Kidney (tissue), 14 donors: ENCODE results near the gene TAS2R7. TPM values are rescaled to one million over a fixed set of nuclear protein-coding genes. Genes with fewer than 3 reads are reported as not detected.

Experiments used
- DNase-seq, 5 donors: peaks; one replicate each; pipeline ENCODE4 v3.0.0-alpha.2; 2013 to 2020
- FAIRE-seq: peaks from 2 replicates; lab custom pipeline; 2012; peaks lifted over from hg19 to GRCh38; lab: Jason Lieb, UNC
- H3K27ac ChIP-seq, 2 donors: one replicate each; pipeline ENCODE4 v1.7.0; 2013; ENCODE audit warnings: low read depth in 2 of 2, low read length in 2 of 2, inconsistent platforms in 1 of 2
- H3K27me3 ChIP-seq: one replicate; pipeline ENCODE4 v1.7.1; 2013; ENCODE audit warnings: low read length, inconsistent platforms; ENCODE audit not compliant: control insufficient read depth, insufficient read depth
- H3K36me3 ChIP-seq, 3 donors: one replicate each; pipeline versions ENCODE4 v1.7.0 to v1.7.1; 2013; ENCODE audit warnings: low read length in 3 of 3, control low read depth in 1 of 3, inconsistent platforms in 1 of 3; ENCODE audit not compliant: insufficient read depth in 3 of 3, control insufficient read depth in 2 of 3
- H3K4me1 ChIP-seq, 3 donors: one replicate each; pipeline versions ENCODE4 v1.7.0 to v1.7.1; 2013; ENCODE audit warnings: low read length in 3 of 3, inconsistent platforms in 1 of 3, low read depth in 1 of 3; ENCODE audit not compliant: control insufficient read depth in 2 of 3, insufficient read depth in 2 of 3
- H3K4me3 ChIP-seq, 3 donors: one replicate each; pipeline versions ENCODE4 v1.7.0 to v1.8.1; 2013; ENCODE audit warnings: low read length in 3 of 3, control low read depth in 1 of 3, inconsistent platforms in 1 of 3
- H3K9ac ChIP-seq, 3 donors: one replicate each; pipeline versions ENCODE4 v1.7.0 to v1.7.1; 2013; ENCODE audit warnings: low read length in 3 of 3, control low read depth in 1 of 3, inconsistent platforms in 1 of 3
- H3K9me3 ChIP-seq, 3 donors: one replicate each; pipeline versions ENCODE4 v1.7.0 to v1.7.1; 2013; ENCODE audit warnings: low read length in 3 of 3, control low read depth in 1 of 3, inconsistent platforms in 1 of 3; ENCODE audit not compliant: control insufficient read depth in 2 of 3, insufficient read depth in 1 of 3
- intact Hi-C: fragments of 100-400 bp; cut with DNase I; formaldehyde crosslinking; loops from one replicate; pipeline ENCODE4 v1.11.1; 2022
- polyA plus RNA-seq: library from polyadenylated mRNA; stranded (reverse); fragments of 350-450 nt; fragmentation: Illumina TruSeq; extraction: RNeasy Lipid Tissue Mini Kit (QIAGEN cat#74804); gene quantifications from one replicate; pipeline ENCODE4 v1.2.3, GENCODE V29; 2014; ENCODE audit warnings: low read depth, low replicate concordance; ENCODE audit not compliant: insufficient read depth
- total RNA-seq: library from RNA; stranded (reverse); fragmentation: NEBNext Ultra II Directional; extraction: Animal tissue kit (Norgen Biotek cat#: 25700); gene quantifications from one replicate; pipeline ENCODE4 v1.2.1, GENCODE V29; 2021
- TF ChIP-seq, protein P1 (sequence below): IDR thresholded peaks from 3 replicates; pipeline ENCODE4 v1.5.1; 2012; ENCODE audit warnings: mild to moderate bottlenecking, moderate library complexity, borderline replicate concordance; ENCODE audit not compliant: insufficient read depth; ENCODE audit errors: extremely low read depth
- donor health status: control.
- donor health status: control.
- donor health status: control.
- donor health status: control.
- donor health status: control.
- donor health status: DM: yes; HTN: yes; CAD: no.
- donor health status: Normal renal cell carcinoma (clear cell type).

Gene TAS2R7
- total and polyA plus RNA-seq, 2 donors from 2014 or later = not detected

DNA sequence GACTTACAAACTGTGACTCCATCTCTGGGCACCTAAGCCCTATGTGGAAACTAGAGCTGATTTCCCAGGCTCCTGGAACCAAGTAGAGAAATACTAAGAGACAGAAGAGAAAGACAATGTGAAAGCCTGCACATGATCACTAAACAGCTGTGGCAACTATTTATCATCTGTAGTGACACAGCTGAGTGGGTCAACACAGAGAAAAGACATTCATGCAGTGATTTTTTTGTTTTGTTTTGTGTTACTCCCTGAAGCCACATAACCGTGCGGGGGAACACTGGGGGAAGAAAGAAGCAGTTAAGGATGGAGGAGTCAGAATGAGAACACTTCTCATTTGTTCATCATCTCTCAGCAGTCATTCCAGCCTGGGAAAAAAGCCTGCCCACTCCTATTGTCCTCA is 45.3 kb upstream of the TAS2R7 start:
- Histone ChIP-seq H3K4me3 (no peak overlapping the region), H3K27me3 (no peaks in the 10 kb centered on the region), H3K27ac (no peak overlapping the region), H3K9me3 (no peaks in the 10 kb centered on the region), H3K4me1 (no peaks in the 10 kb centered on the region), H3K36me3 (peaks cover 0 to 2% (median 0%) of the 10 kb centered on the region in 3 donors), H3K9ac (no peak overlapping the region)
- intact Hi-C loops = no loop called here
- TF ChIP-seq, protein P1, sequence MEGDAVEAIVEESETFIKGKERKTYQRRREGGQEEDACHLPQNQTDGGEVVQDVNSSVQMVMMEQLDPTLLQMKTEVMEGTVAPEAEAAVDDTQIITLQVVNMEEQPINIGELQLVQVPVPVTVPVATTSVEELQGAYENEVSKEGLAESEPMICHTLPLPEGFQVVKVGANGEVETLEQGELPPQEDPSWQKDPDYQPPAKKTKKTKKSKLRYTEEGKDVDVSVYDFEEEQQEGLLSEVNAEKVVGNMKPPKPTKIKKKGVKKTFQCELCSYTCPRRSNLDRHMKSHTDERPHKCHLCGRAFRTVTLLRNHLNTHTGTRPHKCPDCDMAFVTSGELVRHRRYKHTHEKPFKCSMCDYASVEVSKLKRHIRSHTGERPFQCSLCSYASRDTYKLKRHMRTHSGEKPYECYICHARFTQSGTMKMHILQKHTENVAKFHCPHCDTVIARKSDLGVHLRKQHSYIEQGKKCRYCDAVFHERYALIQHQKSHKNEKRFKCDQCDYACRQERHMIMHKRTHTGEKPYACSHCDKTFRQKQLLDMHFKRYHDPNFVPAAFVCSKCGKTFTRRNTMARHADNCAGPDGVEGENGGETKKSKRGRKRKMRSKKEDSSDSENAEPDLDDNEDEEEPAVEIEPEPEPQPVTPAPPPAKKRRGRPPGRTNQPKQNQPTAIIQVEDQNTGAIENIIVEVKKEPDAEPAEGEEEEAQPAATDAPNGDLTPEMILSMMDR = no peak
- no peak for FAIRE-seq
- DNase-seq = peak in 2 of 5 donors; percentile 5 to 29

DNA sequence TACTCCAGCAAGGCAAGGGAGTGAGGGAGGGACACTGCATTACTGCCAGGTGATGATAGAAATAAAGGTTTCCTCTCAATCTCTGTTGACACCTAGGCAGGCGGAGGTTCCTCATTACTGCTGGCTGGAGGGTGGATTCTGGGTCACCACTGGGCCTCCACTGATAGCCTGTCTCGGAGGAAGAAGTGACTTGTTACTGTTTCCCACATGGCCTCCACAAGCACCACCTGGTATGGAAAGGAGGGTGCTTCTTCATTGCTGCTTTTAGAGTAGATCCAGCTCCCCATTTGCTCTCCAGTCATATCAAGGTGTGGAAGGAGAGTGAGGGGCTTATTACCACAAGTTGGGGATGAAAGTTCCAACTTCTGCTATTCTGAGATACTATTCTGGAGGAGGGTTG is 40.4 kb upstream of the TAS2R7 start:
- Histone ChIP-seq H3K36me3 (peaks cover 0 to 2% (median 0%) of the 10 kb centered on the region in 3 donors), H3K27ac (no peak overlapping the region), H3K27me3 (no peaks in the 10 kb centered on the region), H3K9me3 (no peaks in the 10 kb centered on the region), H3K4me1 (no peaks in the 10 kb centered on the region), H3K9ac (no peak overlapping the region), H3K4me3 (no peak overlapping the region)
- TF ChIP-seq, protein P1 = no peak
- no peak for DNase-seq
- FAIRE-seq = no peak
- intact Hi-C loops = no loop called here

DNA sequence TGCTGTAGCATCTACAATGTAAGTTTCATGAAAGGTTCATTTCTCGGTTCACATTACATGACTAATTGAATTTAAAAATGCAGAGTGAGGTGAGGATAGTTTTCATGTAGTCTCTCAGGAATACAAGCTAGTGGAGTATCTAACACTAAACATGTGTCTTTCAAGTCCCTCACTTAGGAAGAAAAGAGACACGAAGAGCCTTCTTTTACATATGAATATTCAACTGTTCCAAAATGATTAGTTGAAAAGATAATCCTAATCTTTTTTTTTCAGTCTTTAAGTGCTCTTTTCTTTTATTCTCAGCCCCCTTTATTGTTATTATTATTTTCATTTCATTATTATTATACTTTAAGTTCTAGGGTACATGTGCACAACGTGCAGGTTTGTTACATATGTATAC is 36.0 kb upstream of the TAS2R7 start:
- no peaks in the 10 kb centered on the region for H3K4me1 ChIP-seq
- H3K27ac ChIP-seq = no peak overlapping the region
- no peaks in the 10 kb centered on the region for H3K9me3 ChIP-seq
- DNase-seq = no peak
- intact Hi-C loops = no loop called here
- TF ChIP-seq, protein P1 = no peak
- H3K27me3 ChIP-seq = no peaks in the 10 kb centered on the region
- H3K36me3 ChIP-seq = no peaks in the 10 kb centered on the region
- H3K4me3 ChIP-seq = no peak overlapping the region
- no peak for FAIRE-seq
- no peak overlapping the region for H3K9ac ChIP-seq

DNA sequence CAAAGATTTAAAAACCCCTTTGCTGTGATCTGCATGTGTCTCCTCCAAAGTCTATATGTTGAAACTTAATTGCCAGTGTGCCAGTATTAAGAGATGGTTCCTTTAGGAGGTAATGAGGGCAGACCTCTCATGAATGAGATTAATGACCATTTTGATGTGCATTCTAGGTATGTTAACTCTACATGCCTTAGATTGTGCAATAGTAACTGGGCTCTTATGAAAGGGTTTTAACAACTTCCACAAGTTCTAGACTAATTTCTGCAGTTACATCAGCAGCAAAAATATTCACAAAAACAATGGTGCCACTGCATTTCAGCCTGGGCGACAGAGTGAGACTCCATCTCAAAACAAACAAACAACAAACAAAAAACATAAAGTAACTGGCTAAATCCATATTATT is 27.6 kb upstream of the TAS2R7 start:
- H3K9me3 ChIP-seq = no peaks in the 10 kb centered on the region
- no peak for FAIRE-seq

More for the DNA sequence above, 27.6 kb upstream of the TAS2R7 start:
- Histone ChIP-seq H3K27ac (no peak overlapping the region), H3K9ac (no peak overlapping the region), H3K27me3 (no peaks in the 10 kb centered on the region), H3K4me3 (no peak overlapping the region), H3K36me3 (no peaks in the 10 kb centered on the region), H3K4me1 (no peaks in the 10 kb centered on the region)
- DNase-seq = no peak
- TF ChIP-seq, protein P1 = no peak
- intact Hi-C loops = no loop called here
